Sigmoid colon (tissue), 4 donors: ENCODE results near the gene LEMD2.

Source experiments
- CTCF ChIP-seq, 4 experiments: fragments of 450-650 bp in 3 of 4; fragments of 200-600 bp in 1 of 4; IDR thresholded peaks; one replicate each; pipeline ENCODE4 v1.5.1; 2016 to 2019; ENCODE audit warnings: antibody characterized with exemption in 4 of 4, mild to moderate bottlenecking in 3 of 4, moderate library complexity in 2 of 4
- EP300 ChIP-seq, 4 donors: sonication (generic); formaldehyde crosslinking; IDR thresholded peaks; one replicate each; pipeline ENCODE4 v1.6.1; 2017; ENCODE audit warnings: antibody characterized with exemption in 4 of 4
- POLR2A ChIP-seq, 2 donors: fragments of 450-650 bp; IDR thresholded peaks; one replicate each; pipeline ENCODE4 v1.6.1; 2016; ENCODE audit warnings: antibody characterized with exemption in 2 of 2, mild to moderate bottlenecking in 2 of 2, moderate library complexity in 2 of 2
- POLR2AphosphoS5 ChIP-seq, 4 donors: sonication (generic); formaldehyde crosslinking; IDR thresholded peaks; one replicate each; pipeline ENCODE4 v1.6.1; 2017; ENCODE audit warnings: antibody characterized with exemption in 4 of 4

GRCh38 chr6:33772082-33772830, 16.7 kb downstream of the LEMD2 start:
- no peak for TF ChIP-seq EP300 (IDR thresholded peaks at IDR 0.05)
- TF ChIP-seq CTCF (IDR thresholded peaks at IDR 0.05) = no peak
- TF ChIP-seq POLR2A (IDR thresholded peaks at IDR 0.05) = no peak
- TF ChIP-seq POLR2AphosphoS5 (IDR thresholded peaks at IDR 0.05) = no peak
